ENCODE data around the gene SEMA7A.
"Not testable (repeated sequence)": the region's sequence is repeated elsewhere in the genome, so short reads cannot be mapped to it uniquely, and the experiment has no call there.

SEMA7A gene

DNA sequence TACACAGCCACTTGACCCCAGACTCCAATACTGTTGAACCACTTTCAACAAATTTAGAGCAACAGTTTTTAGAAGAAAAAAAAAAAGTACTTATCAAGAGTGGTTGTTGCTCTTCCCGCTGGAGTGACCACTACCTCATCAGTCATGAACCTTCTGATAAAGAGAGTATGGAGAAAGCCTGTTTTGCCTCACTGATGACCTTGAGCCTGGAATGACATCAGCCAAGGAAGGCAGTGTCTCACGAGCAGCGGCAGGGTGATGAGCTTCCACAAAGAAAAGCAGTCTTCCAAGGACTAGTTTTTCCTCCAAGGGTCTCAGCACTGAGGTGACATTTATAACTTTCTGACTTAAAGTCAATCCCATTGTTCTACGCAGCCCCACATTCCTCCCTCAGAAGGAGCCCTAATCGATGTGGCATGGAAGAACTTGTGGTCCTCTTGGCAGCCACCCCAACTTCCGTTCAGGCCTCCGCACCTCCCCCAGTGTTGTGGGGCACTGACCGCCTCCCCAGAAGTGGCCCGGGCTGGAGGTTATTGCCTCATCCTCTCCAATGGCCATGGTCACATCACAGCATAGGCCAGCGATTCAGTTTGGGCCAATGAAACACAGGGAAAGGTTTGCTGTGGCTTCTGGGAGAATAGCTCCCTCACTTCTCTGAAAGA lies 64.5 kb downstream of the SEMA7A start:
- no peak for DNase-seq

DNA sequence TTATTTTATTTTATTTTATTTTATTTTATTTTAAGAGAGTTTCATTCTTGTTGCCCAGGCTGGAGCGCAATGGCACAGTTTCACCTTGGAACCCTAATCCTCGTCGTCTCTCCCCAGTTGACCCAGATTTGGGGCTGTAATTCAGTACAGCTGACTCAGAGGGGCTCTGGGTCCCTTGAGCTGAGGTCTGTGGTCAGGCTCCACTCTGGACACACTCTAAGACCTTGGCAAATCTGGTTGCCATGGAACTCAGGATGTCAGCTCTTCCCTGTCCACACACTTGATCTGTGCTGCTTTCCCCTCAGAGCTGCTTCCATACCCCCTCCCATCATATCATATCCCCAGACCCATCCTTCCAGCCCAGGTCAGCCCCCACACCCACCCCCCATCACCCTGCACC lies 65.6 kb downstream of the SEMA7A start:
- no peak for DNase-seq

DNA sequence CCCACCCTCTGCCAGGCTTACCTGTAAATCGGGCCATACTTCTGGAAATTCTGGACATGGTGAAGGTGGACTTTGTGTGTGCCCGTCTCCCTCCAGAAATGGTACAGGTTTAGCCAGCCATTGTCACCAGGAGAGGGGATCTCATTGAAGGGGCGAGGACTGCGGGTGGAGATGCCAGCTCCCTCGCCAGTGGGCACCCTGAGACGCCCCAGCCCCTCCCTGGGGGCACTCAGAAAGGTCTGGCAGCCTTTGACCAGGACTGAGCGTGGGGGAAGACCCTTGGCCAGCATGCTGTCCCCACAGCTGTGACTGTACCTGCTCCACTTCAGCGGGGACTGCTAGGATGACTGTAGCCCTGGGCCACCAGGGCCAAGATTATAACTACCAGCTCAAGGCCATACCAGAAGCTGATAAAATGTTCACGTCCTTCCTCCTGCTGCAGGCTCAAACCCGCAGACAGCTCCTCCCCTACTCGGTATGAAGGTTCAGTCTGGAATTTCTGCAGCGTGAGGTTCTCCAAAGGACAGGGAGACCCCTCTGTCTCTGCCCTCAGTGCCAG lies 66.4 kb downstream of the SEMA7A start, which contains the start of gene CYP11A1:
Gene CYP11A1, minus strand, starts transcription at position 351 of the 559 bp plus-strand sequence. Its CDS starts 61 bp downstream, at position 290.
- no peak for DNase-seq

DNA sequence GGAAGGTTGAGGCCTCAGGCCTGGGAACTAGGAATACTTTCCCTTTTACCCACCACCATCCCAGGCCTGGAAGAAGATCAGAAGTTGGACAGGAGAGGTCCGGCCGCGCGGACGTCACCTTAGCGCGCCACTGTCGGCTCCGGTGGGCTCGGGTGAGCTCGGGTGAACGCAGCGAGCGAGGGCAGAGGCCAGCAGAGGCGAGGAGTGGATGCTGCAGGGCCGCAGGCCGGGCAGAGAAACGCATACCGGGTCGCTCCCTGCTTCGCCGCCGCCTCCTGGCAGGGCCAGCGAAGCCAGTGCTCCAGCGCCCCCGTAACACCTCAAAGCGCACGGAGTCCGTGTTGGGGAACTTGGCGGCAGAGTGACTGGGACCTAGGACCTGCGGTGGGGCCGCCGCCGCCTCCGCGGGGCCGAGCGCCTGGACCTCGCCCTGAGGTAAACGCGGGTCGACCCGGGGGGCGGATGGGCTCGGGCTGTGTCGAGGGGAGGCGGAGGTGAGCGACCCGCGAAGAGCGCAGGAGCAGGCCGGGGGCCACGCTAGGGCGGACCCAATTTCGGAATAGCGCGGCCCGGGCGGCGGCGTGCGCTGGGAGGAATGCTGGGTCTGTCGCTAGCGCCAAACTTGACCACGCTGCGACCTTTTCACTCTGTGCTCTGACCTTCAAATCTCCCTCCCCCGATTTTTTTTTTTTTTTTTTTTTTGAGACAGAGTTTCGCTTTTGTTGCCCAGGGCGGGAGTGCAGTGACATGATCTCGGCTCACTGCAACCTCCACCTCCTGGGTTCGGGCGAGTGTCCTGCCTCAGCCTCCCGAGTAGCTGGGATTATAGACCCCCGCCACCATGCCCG lies 67.9 kb downstream of the SEMA7A start:
- DNase-seq = peak; percentile 39

DNA sequence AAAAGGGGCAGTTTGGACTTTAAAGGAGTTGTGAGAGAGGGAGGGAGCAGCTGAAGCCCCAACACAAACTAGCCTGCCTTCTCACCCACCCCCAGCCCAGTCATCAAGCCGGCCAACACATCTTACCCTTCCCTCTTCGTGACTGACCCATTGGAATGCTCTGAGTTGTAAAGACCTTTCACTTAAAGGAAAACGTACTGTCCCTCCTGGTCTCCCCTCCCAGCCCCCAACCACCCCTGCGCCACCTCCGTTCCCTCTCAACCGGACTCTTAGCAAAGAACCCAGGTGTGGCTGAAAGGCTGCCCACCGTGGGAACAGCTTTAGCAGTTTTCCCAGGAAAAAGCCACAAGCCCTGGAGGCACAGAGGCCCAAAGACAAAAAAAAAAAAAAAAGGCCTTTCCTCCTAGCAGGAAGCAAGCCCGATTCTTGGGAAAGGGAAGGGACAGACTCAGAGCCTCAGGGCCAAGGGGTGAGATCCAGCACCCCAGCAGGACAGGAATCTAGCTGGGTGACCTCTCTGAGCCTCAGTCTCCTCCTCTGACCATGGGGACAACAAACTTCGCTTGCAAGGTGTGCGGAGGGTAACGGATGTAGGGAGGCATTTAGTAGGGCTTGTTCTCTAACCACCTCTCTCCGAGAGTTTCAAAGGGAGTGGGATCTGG lies 68.7 kb downstream of the SEMA7A start:
- no peak for DNase-seq

DNA sequence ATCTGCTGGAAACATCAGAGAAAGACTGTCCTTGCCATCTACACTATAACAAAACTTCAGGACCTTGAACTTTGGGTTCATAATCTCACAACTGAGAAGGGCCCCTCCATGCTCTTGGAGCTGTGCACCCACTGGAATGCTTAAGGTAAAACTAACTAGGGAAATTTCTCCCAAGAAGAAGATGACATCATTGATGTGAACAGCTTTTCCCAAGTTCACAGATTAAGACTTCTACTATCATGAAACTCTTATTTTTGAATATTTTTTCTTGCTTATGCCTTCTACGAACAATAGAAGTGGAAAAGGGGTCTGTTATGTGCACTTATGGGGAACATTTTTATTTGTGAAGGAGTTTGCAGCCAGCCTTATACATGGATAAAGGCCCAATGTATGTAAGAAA lies 71.3 kb downstream of the SEMA7A start:
- DNase-seq = no peak

DNA sequence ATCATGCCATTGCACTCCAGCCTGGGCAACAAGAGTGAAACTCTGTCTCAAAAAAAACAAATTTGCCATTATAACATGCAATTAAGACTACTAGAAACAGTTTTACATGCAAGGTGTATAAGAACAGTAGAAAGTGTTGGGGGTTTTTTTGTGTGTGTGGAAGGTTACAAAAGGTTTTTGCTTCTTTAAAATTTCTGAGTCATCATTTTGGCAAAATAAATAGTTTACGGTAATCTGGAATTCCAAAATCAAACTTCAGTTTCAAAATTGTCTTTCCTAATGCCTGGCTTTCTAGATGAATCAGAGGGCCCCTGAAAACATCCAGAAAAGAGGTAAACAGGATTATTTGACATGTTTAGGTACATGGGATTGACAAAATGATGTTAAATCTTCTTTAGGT lies 72.9 kb downstream of the SEMA7A start:
- not testable (repeated sequence) for DNase-seq

DNA sequence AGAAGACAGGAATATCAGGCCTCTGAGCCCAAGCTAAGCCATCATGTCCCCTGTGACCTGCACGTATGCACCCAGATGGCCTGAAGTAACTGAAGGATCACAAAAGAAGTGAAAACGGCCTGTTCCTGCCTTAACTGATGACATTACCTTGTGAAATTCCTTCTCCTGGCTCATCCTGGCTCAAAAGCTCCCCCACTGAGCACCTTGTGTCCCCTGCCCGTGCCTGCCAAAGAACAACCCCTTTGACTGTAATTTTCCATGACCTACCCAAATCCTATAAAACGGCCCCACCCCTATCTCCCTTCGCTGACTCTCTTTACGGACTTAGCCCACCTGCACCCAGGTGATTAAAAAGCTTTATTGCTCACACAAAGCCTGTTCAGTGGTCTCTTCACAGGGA lies 74.4 kb downstream of the SEMA7A start:
- DNase-seq = not testable (repeated sequence)
